HG03060 (cell line): ENCODE data around the gene CDH13.

Experiments used
- ATAC-seq: cut with Tn5 transposase; IDR thresholded peaks from one replicate; pipeline ENCODE4 v1.9.1; 2021; ENCODE audit warnings: low read depth, moderate number of reproducible peaks; ENCODE audit not compliant: unreplicated experiment

Gene CDH13

DNA sequence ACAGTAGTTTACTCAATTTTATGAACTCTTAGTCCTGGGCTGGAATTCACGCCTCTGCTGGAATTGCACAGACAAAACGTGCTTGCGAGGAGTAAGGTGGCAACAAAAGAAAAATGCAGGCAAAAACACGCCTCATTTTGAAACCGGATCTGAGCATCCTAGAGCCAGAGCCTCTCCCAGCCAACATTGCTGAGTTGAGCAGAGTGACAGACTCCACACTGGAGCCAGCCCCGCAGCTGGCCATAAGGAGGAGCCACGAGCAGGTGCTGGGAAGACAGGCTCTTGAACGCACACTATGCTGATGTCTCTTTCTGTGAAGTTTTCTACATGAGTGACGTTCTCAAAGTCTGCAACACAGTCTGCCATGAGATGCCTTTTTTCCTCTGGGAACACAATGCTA is 1166.4 kb downstream of the CDH13 start:
- no peak for ATAC-seq

DNA sequence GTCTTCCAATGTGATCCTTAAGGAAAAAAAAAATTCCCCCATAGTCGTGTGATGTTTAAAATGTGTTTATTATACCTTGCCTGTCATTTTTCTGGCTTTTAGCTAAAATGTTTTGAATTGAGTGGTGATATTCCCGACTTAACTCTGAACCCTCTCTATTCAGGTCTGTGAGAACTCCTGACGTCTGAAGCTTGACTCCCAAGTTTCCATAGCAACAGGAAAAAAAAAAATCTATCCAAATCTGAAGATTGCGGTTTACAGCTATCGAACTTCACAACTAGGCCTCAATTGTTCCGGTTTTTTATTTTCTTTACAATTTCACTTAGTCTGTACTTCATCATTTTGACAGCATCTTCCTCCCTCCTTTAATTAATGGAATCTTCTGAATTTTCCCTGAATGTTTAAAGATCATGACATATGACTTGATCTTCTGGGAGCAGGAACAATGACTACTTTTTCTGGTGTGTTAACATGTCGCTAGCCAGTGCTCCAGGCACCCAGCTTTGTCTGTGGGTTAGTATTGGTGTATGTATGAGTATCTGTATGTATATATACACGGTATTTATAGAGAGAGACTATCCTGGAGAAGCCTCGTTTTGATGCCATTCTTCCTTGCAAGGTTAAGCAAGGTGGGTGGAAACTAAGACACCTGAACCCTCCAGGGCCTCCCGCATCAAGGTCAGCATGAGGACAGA is 1168.2 kb downstream of the CDH13 start:
- ATAC-seq: no peak

DNA sequence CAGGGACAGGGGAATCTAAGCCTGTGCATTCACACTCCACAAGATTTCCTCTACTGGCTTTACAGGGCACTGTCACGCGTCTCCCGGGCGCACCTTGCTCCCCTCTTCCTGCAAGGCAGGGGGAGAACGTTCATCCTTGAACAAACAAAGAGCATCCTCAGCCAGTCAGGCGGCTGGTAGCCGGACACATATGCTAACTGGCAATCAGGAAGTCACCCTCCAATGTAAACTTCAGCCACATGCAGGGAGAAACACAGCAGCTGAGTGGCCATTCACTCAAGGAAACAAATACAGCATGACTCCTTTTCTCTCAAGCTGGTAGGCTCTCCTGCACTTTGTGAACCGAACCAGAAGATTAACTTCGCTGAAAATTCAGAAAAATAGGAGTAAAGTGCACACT is 1170.2 kb downstream of the CDH13 start:
- no peak for ATAC-seq

DNA sequence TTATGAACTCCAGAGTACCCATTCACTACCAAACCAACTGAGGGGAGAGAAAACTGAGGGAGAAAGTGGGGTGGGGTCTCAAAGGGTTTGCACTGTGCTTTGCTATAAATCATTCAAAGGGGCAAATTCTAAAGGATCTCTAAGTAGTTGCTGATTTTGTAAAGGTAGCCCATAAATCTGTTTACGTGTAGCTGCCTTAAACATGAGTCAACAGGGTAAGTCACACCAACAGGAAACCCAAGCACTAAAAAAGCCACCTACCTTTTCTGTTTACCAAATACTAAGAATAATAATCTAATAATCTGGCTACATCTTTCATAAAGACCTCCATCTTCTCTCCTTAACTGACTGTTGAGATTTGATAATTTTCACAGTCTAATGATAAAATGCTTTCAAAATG is 1172.6 kb downstream of the CDH13 start:
- no peak for ATAC-seq

DNA sequence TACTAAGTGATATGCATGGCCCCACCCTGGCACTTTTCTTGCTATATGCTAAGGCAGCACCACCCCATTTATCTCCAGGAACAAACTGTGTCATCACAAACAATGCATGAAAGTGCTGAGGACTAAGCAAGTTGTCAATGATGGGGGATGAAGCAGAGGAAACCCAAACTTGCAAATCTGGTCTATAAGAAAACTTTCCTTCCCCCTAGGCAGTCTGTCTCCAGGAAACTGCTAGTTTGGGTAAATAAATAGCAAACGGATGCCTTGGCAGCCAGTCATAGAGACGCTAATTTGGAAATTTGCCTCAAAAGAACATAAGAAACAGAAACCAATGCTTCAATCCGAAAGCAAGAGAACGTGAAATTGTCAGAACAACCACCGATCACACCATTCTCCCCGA is 1175.4 kb downstream of the CDH13 start:
- ATAC-seq: no peak

DNA sequence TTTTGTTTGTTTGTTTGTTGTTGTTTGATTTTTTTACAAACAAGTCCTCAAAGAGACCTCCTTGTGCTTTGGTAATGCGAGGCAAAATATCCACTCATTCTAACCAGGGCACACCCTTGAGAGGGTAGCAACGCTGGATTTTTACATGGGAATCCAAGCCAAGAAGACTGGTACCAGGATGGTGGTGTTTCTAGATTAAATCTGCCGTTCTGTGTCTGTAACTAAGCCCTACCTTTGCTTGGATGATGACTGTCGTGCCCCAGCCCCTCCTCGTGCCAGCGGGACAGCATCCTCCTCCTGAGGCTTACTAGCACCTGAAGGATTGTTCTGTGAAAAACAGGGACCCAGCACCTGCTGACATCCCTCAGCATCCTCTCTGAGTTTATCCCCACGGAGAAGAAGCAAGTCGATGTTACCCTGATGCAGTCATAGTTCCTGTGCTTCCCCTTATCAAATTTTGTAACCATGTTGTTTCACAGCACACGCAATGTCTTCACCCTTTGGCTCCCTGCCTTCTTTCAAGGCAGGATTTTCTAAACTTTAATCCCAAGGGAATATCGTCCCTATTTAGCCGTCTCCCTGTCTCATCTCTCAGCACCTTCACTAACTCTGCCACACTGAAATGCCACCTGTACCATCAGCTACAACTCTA is 1175.9 kb downstream of the CDH13 start:
- no peak for ATAC-seq

DNA sequence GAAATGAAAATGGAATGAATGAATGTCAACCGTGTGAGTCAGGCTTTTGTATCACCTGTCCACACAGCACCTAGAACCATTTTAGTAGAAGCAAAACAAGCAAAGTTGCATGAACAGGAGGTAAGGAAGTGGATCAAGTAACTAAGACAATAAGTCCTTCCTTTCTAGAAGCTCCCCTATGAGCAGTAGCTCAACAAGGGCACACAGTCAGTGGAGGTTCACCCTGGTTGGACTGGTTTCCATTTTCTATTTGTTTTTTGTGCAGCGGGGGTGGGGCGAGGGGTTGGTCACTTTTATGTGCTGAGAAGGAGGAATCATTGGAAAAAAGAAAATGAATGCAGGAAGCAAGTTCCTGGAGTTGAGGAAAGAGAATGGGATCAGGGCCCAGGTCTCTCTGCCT is 1177.0 kb downstream of the CDH13 start:
- no peak for ATAC-seq

DNA sequence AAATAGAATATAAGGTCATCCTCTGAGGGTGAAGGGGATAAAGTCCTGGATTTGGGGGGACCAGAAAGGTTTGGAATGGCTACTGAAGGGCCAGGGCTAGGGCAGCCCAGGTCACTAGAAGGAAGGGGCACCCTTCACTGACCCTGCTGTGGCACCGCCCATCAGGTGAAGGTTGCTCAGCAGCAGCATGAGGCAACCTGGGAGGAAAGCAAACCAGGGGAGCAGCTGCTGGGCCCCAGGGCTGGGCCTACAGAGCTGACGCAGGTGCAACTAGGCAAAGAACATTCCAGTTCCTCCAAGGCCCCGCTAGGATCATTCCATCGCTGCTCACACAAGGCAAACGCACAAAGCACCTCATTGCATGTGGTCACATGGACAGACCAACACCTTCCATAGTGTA is 1177.6 kb downstream of the CDH13 start:
- ATAC-seq: no peak

DNA sequence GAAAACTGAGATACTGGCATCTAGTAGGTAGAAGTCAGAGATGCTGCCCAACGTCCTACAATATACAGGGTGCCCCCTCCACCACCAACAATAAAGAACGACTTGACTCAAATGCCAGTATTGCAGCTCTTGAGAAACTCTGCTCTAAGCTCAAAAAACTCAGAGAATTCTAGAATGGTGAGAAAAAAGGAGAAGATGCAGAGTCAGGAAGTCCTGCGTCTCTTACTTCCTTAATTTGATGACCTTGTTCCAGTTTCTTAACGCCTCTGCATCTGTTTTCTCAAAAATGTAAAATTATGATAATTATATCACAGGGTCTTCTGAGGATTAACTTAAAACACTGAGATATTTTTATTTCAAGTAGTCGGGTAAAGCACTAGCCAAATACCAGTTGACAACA is 1179.3 kb downstream of the CDH13 start:
- no peak for ATAC-seq

DNA sequence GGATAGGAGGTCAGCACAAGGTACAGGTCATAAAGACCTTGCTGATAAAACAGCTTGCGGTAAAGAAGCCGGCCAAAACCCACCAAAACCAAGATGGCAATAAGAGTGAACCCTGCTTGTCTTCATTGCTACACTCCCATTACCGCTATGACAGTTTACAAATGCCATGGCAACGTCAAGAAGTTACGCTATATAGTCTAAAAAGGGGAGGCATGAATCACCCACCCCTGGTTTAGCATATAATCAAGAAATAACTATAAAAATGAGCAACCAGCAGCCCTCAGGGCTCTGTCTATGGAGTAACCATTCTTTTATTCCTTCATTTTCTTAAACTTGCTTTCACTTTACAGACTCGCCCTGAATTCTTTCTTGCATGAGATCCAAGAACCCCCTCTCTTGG is 1180.0 kb downstream of the CDH13 start:
- no peak for ATAC-seq

DNA sequence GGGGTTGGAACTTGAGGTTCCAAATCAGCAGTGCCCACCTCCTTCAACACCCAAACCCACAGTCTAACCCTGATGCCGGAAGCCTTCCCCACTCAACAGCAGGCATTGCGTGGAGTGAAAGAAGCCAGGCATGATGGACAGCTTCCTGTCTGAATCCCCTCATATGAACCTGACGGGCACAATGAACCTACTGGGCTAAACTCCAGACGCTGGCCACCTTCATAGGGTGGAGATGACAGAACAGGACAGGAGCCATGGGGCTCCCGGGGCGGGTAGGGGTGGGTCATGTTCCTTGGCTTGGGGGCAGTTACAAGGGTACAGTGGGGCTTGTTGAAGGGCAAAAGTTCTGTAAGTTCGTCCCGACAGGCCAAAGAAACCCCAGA is 1180.5 kb downstream of the CDH13 start:
- no peak for ATAC-seq

DNA sequence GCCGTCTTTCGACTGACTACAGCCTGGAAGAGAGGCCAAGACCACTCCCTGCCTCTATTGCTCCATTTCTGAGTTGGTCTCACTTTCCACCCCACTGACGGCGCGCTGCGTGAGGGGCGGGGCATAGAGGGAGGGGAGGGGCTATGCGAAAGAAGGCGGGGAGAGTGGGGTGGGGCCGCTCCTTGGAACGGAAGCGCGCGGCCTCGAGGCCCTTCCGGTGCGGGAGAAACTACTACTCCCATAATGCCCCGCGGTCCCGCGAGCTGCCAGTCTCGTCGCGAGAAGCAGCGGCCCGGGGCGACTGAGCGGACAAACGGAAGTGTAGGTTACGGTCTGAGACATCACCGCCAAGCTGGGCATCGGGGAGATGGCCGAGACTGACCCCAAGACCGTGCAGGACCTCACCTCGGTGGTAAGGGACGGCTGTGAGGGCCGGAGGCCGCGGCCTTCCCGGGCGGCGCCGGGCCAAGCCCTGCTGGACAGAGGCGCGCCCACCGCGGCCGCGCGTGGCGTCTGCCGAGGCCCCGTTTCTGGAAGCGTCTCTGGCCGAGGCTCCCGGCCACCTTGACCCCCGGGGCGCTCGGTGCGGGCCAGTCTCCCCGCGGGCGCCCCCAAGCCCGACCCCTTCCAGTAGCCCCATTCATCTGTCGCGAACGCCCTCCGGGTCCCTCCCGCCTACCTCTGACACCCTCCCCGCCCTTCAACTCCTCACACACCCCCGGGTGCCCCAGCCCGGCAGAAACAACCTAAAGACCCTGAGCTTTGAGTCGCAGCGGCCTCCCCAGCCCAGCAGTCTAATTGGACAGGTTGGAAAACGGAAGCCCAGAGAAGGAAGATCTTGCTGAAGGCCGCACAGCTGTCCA is 1181.2 kb downstream of the CDH13 start, which contains the start of gene HSBP1:
TSS of gene HSBP1 (plus strand) at position 269 of the 863 bp plus-strand sequence. CDS start at position 368, 99 bp downstream.
- peak; percentile 84 for ATAC-seq

DNA sequence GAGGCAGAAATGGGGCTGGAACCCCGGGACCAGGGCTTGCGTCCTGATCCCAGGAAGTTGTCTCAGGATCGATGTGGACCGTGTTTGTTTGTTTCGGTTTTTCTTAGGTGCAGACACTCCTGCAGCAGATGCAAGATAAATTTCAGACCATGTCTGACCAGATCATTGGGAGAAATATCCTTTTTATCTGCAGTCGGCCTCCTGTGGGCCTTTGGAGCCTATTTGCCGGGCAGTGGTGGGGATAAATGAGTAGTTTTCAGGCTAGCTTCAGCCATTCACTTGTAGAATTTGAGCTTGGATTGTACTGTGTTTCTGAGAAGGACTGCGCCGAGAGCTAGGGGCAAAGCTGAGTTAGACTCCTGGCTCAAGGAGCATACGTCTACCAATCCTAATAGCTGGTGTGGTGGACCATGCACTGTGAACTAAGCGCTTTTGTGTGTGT is 1181.8 kb downstream of the CDH13 start:
- no peak for ATAC-seq

DNA sequence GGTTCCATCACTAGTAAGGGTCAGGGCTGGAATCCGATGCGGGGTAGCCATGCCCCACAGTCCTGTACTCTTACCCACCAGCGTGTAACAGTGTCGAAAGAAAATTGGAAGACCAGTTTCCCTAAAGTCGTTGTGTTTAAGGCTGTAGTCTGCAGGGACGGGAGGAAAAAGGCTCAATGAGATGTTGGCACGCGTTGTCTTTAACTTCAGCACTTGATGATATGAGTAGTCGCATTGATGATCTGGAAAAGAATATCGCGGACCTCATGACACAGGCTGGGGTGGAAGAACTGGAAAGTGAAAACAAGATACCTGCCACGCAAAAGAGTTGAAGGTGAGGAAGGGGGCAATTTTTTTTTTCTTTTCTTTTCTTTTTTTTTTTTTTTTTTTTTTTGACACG is 1182.3 kb downstream of the CDH13 start:
- no peak for ATAC-seq

DNA sequence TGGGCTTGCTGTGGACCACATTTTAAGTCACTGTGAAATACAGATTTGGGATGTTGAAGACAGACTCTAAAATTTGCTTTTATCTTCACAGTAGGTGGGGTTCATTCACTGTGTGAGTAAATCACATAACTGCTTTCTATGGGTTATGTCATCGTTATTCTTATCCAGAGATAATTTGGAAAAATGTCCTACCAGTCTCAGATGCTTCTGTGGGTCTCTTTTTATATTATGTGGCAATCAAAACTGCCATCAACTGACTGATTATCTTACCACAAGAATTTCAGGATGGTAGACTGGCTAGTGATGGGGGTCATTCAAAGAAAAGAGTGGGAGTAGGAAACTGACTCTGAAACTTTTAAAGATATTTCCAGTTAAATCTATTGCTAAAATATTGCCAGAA is 1184.1 kb downstream of the CDH13 start:
- no peak for ATAC-seq

DNA sequence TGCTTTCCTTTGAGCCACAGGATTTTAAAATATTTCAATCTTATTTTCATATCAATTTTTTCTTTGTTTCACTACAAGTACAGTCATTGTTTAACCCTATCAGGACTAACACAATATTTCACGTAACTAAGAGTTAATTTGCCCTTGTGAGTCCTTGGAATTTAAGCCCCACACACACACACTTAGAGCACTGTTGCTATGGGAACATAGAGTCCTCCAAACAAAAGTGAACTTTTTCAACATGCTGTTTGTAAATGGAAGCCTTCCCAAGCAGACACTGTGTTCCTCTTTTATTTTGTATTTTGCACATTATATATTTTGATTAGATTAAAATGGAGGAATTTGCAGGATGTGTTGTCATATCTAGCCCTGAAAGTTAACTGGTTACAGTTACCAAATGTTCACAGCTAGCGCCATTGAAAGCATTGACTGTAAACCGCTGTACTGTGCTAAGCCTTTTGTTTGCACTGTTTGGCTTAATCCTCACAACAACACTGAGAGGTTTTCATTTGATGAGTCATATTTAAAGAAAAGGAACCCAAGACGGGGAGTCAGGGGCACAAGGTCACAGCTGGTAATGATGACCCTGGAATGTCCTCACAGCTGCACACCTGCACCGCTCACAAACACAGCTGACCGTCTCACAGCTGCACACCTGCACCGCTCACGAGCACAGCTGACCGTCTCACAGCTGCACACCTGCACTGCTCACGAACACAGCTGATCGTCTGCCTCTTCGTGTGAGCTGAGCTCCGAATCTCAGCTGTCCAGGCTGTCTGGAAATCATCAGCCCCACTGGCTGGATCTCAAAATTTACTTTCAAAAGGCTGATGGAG is 1187.3 kb downstream of the CDH13 start:
- no peak for ATAC-seq

DNA sequence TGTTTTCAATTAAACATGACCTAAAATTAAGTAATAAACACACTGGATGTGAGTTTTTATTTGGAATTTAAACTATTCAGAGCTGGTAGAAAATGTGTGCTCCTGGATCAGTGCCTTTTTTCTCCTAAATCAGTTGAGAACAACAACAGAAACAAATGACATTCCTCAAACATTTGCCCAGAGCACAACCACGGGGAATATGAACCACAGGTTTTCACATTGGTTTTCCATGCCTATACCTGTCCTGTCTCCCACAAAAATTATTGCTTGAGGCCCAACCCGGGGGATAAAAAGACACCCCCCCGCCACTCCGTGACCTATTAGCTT is 1187.9 kb downstream of the CDH13 start:
- no peak for ATAC-seq

DNA sequence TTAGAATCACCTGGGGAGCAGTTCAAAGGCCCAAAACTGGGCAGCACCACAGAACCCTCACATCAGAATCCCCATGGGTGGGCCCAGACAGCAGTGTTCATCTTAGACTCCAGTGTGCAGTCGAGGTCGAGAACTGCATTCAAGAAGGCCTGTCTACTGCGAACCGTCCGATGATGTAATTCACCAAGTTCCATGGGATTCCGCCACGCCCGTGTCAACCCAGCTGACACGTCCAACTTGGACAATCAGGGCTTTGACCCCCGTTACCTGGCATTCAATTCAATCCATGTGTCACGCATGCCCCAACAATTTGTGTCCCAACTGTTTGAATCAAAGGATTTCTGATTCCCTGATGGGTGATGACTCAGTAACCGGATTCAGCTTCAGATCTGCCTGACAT is 1190.3 kb downstream of the CDH13 start:
- ATAC-seq: no peak

DNA sequence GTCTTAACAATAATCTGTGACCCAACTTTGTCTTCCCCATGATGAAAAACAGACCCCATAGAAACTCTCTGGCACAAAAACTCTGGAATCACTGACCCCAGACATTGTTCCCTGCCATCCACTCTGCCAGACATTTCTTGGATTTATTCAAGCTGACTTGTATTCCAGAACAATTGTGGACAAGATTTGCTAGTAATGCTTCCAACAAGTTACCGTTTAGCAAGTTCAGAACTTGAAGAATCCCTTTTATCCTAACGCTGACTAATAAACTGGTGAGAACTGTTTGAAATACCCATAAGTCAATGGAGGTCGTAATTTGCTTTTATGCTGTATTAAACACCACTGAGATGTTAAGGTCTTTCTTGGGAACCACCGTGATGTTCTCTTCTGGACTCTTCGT is 1191.5 kb downstream of the CDH13 start:
- no peak for ATAC-seq

DNA sequence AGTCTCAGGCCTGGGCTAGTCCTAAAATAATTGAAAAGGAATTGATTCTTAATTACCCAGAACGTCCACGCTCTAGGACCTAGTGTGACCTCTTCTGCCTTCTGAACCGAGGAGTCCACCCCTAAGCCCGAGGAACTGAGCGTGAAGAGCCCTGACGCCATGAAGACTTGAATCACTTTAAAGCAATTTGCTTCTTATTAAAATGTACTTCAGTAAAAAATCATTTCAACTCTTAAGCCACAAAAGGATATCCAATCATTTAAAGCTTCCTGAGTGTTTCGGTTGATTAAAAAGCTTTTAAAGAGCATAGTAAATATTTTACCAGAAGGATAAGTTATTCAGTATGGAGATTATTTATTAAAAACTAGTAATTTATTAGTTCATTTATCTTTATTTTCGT is 1192.6 kb downstream of the CDH13 start:
- ATAC-seq: no peak
